HEK293T (cell line): Measurements from ENCODE around the gene PRDM11.

Source experiments
- BHLHE40 ChIP-seq: fragments of 450-650 bp; IDR thresholded peaks from 2 replicates; pipeline ENCODE4 v1.6.1; 2016; ENCODE audit warnings: mild to moderate bottlenecking, moderate library complexity, borderline replicate concordance
- ELF4 ChIP-seq: fragments of 450-650 bp; IDR thresholded peaks from 2 replicates; pipeline ENCODE4 v1.6.1; 2017; ENCODE audit warnings: antibody characterized with exemption
- FOXA1 ChIP-seq: fragments of 450-650 bp; IDR thresholded peaks from 2 replicates; pipeline ENCODE4 v1.6.1; 2016; ENCODE audit warnings: mild to moderate bottlenecking
- FOXM1 ChIP-seq: fragments of 450-650 bp; IDR thresholded peaks from 2 replicates; pipeline ENCODE4 v1.6.1; 2017; ENCODE audit warnings: mild to moderate bottlenecking, borderline replicate concordance
- L3MBTL2 ChIP-seq: fragments of 450-650 bp; conservative IDR thresholded peaks from 2 replicates; pipeline ENCODE4 v1.6.1; 2016; ENCODE audit warnings: mild to moderate bottlenecking
- SP1 ChIP-seq: fragments of 450-650 bp; IDR thresholded peaks from 2 replicates; pipeline ENCODE4 v1.6.1; 2017
- SUZ12 ChIP-seq: fragments of 450-650 bp; IDR thresholded peaks from 2 replicates; pipeline ENCODE4 v1.6.1; 2016; ENCODE audit warnings: mild to moderate bottlenecking
- TF ChIP-seq, protein P1 (sequence below): fragments of 450-650 bp; IDR thresholded peaks from 2 replicates; pipeline ENCODE4 v1.6.1; 2016

- no peak for TF ChIP-seq ELF4
- TF ChIP-seq, protein P1, sequence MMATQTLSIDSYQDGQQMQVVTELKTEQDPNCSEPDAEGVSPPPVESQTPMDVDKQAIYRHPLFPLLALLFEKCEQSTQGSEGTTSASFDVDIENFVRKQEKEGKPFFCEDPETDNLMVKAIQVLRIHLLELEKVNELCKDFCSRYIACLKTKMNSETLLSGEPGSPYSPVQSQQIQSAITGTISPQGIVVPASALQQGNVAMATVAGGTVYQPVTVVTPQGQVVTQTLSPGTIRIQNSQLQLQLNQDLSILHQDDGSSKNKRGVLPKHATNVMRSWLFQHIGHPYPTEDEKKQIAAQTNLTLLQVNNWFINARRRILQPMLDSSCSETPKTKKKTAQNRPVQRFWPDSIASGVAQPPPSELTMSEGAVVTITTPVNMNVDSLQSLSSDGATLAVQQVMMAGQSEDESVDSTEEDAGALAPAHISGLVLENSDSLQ: no peak
- TF ChIP-seq SUZ12: no peak
- no peak for TF ChIP-seq SP1
- TF ChIP-seq FOXM1: no peak
- TF ChIP-seq FOXA1: no peak
- no peak for TF ChIP-seq BHLHE40
- TF ChIP-seq L3MBTL2: no peak
Measured at GRCh38 chr11:45156201-45156600, 9.8 kb downstream of the PRDM11 start.
